MM.1S (cell line): ENCODE results near the gene CSNK1D.

Experiments
- DNase-seq: peaks from one replicate; pipeline ENCODE4 v3.0.0-alpha.2; 2015
- H2AFZ ChIP-seq: fragments of 300-600 bp; sonication (generic); 2 replicates; pipeline ENCODE4 v1.6.0; 2016; ENCODE audit warnings: antibody characterized with exemption, low read length
- H3F3A ChIP-seq: fragments of 300-600 bp; sonication (generic); 2 replicates; pipeline ENCODE4 v1.6.1; 2016; ENCODE audit warnings: mild to moderate bottlenecking, antibody characterized with exemption, low read length, moderate library complexity, mixed read lengths; ENCODE audit not compliant: insufficient read depth
- H3K27ac ChIP-seq: fragments of 300-600 bp; sonication (generic); 2 replicates; pipeline ENCODE4 v1.5.1; 2016; ENCODE audit warnings: mild to moderate bottlenecking, low read length
- H3K27me3 ChIP-seq: fragments of 300-600 bp; sonication (generic); replicated peaks from 2 replicates; pipeline ENCODE4 v1.6.0; 2016; ENCODE audit warnings: low read length; ENCODE audit not compliant: insufficient read depth
- H3K36me3 ChIP-seq: fragments of 300-600 bp; sonication (generic); replicated peaks from 2 replicates; pipeline ENCODE4 v1.6.1; 2016; ENCODE audit warnings: mild to moderate bottlenecking, low read length, mixed read lengths; ENCODE audit not compliant: insufficient read depth
- H3K4me1 ChIP-seq: fragments of 300-600 bp; sonication (generic); 2 replicates; pipeline ENCODE4 v1.6.1; 2016; ENCODE audit warnings: low read length, mixed read lengths
- H3K4me2 ChIP-seq: fragments of 300-600 bp; sonication (generic); 2 replicates; pipeline ENCODE4 v1.6.0; 2016; ENCODE audit warnings: low read depth, low read length
- H3K4me3 ChIP-seq: fragments of 300-600 bp; sonication (generic); 2 replicates; pipeline ENCODE4 v1.5.1; 2016; ENCODE audit warnings: low read length, mixed read lengths
- H3K79me2 ChIP-seq: fragments of 300-600 bp; sonication (generic); 2 replicates; pipeline ENCODE4 v1.6.1; 2016; ENCODE audit warnings: mixed run types, low read length, mixed read lengths
- H3K9ac ChIP-seq: fragments of 300-600 bp; sonication (generic); 2 replicates; pipeline ENCODE4 v1.6.1; 2016; ENCODE audit warnings: low read length, mixed read lengths
- H3K9me2 ChIP-seq: fragments of 300-600 bp; sonication (generic); replicated peaks from 2 replicates; pipeline ENCODE4 v1.6.1; 2016; ENCODE audit warnings: mild to moderate bottlenecking, low read length, mixed read lengths; ENCODE audit not compliant: insufficient read depth
- H3K9me3 ChIP-seq: fragments of 300-600 bp; sonication (generic); replicated peaks from 2 replicates; pipeline ENCODE4 v1.6.1; 2016; ENCODE audit warnings: mild to moderate bottlenecking, low read length, mixed read lengths; ENCODE audit not compliant: insufficient read depth
- H4K20me1 ChIP-seq: fragments of 300-600 bp; sonication (generic); 2 replicates; pipeline ENCODE4 v1.6.1; 2016; ENCODE audit warnings: mild to moderate bottlenecking, low read length, moderate library complexity, mixed read lengths; ENCODE audit not compliant: insufficient read depth
- EZH2 ChIP-seq: fragments of 300-600 bp; sonication (generic); optimal IDR thresholded peaks from 2 replicates; pipeline ENCODE3; 2017; ENCODE audit warnings: low read depth, mild to moderate bottlenecking, antibody characterized with exemption, low read length, mixed read lengths
- EZH2phosphoT487 ChIP-seq: fragments of 300-600 bp; sonication (generic); IDR thresholded peaks from 2 replicates; pipeline ENCODE4 v1.6.1; 2018; ENCODE audit warnings: antibody characterized with exemption, low read length
- TF ChIP-seq, protein P1 (sequence below): fragments of 300-600 bp; sonication (generic); IDR thresholded peaks from 2 replicates; pipeline ENCODE4 v1.5.1; 2016; ENCODE audit warnings: antibody characterized with exemption, low read length, mixed read lengths

CSNK1D gene

DNA sequence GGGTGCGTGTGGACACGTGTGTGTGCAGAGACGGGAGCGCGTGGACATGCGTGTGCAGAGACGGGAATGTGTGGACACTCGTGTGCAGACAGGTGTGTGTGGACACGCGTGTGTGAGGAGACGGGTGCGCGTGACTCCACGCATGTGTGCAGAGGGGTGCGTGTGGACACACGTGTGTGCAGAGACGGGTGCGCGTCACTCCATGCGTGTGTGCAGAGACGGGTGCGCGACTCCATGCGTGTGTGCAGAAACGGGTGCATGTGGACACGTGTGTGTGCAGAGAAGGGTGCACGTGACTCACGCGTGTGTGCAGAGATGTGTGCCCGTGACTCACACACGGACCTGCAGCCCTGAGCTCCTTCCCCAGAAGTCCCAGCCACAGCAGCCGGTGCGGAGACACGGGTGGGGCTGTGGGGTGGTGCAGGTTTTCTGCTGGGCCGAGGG lies 46.1 kb upstream of the CSNK1D start:
- Histone ChIP-seq H3K4me2 (no peak overlapping the region), H3K4me1 (peaks cover 8% of the 10 kb centered on the region), H2AFZ (no peak overlapping the region), H3K79me2 (no peaks in the 10 kb centered on the region), H3K27ac (no peak overlapping the region), H3K4me3 (no peak overlapping the region), H4K20me1 (no peaks in the 10 kb centered on the region), H3K9me3 (no peaks in the 10 kb centered on the region), H3F3A (peaks cover 2% of the 10 kb centered on the region; the same call in 1 of the 2 replicates), H3K9me2 (no peaks in the 10 kb centered on the region), H3K36me3 (no peaks in the 10 kb centered on the region), H3K27me3 (peaks cover 16% of the 10 kb centered on the region), H3K9ac (no peak overlapping the region)
- TF ChIP-seq EZH2phosphoT487 (no peak), EZH2 (no peak)
- TF ChIP-seq, protein P1, sequence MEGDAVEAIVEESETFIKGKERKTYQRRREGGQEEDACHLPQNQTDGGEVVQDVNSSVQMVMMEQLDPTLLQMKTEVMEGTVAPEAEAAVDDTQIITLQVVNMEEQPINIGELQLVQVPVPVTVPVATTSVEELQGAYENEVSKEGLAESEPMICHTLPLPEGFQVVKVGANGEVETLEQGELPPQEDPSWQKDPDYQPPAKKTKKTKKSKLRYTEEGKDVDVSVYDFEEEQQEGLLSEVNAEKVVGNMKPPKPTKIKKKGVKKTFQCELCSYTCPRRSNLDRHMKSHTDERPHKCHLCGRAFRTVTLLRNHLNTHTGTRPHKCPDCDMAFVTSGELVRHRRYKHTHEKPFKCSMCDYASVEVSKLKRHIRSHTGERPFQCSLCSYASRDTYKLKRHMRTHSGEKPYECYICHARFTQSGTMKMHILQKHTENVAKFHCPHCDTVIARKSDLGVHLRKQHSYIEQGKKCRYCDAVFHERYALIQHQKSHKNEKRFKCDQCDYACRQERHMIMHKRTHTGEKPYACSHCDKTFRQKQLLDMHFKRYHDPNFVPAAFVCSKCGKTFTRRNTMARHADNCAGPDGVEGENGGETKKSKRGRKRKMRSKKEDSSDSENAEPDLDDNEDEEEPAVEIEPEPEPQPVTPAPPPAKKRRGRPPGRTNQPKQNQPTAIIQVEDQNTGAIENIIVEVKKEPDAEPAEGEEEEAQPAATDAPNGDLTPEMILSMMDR = no peak
- DNase-seq = no peak

DNA sequence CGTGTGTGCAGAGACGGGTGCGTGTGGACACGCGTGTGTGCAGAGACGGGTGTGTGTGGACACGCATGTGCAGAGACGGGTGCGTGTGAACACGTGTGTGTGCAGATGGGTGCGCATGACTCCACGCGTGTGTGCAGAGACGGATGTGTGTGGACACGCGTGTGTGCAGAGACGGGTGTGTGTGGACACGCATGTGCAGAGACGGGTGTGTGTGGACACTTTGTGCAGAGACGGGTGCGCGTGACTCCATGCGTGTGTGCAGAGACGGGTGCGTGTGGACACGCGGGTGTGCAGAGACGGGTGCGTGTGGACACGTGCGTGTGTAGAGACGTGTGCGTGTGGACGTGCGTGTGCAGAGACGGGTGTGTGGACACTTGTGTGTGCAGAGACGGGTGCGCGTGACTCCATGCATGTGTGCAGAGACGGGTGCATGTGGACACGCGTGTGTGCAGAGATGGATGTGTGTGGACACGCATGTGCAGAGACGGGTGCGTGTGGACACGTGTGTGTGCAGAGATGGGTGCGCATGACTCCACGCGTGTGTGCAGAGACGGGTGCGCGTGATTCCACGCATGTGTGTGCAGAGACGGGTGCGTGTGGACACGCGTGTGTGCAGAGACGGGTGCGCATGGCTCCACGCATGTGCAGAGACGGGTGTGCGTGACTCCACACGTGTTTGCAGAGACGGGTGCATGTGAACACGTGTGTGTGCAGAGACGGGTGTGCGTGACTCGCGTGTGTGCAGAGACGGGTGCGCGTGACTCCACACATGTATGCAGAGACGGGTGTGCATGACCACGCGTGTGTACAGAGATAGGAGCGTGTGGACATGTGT lies 45.5 kb upstream of the CSNK1D start:
- Histone ChIP-seq H3K27ac (no peak overlapping the region), H3K27me3 (peaks cover 16% of the 10 kb centered on the region), H3K9me2 (no peaks in the 10 kb centered on the region), H3K36me3 (no peaks in the 10 kb centered on the region), H3F3A (peaks cover 2% of the 10 kb centered on the region; the same call in 1 of the 2 replicates), H3K4me1 (peaks cover 8% of the 10 kb centered on the region), H3K4me3 (no peak overlapping the region), H3K9ac (no peak overlapping the region), H2AFZ (no peak overlapping the region), H4K20me1 (no peaks in the 10 kb centered on the region), H3K79me2 (no peaks in the 10 kb centered on the region), H3K4me2 (no peak overlapping the region), H3K9me3 (no peaks in the 10 kb centered on the region)
- no peak for DNase-seq
- TF ChIP-seq EZH2phosphoT487 (no peak), EZH2 (no peak)
- TF ChIP-seq, protein P1 = no peak

DNA sequence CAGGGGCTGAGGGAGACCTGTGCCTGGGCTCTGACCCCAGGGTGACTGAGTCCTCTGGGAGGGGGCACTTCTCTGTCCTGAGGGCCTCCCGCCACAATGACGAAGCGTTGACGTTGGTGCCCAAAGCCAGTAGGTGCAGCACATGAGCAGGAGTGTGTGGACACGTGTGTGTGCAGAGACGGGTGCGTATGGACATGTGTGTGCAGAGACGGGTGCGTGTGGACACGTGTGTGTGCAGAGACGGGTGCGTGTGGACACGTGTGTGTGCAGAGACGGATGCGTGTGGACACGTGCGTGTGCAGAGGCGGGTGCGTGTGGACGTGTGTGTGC lies 44.6 kb upstream of the CSNK1D start:
- no peak overlapping the region for H3K9ac ChIP-seq

More for the DNA sequence above, 44.6 kb upstream of the CSNK1D start:
- Histone ChIP-seq H2AFZ (no peak overlapping the region), H3K27me3 (peaks cover 22% of the 10 kb centered on the region), H3K36me3 (no peaks in the 10 kb centered on the region), H3K79me2 (no peaks in the 10 kb centered on the region), H4K20me1 (no peaks in the 10 kb centered on the region), H3K4me3 (no peak overlapping the region), H3F3A (peaks cover 2% of the 10 kb centered on the region; the same call in 1 of the 2 replicates), H3K4me2 (no peak overlapping the region), H3K4me1 (peaks cover 8% of the 10 kb centered on the region), H3K9me3 (no peaks in the 10 kb centered on the region), H3K9me2 (no peaks in the 10 kb centered on the region), H3K27ac (no peak overlapping the region)
- DNase-seq = no peak
- no peak for TF ChIP-seq EZH2phosphoT487
- TF ChIP-seq EZH2 = no peak
- TF ChIP-seq, protein P1 = no peak
